K562 (cell line): Measurements from ENCODE around the gene PAX2. TPM values are rescaled to one million over a fixed set of nuclear protein-coding genes. Genes with fewer than 3 reads are reported as not detected.

ENCODE experiments used
- ATAC-seq: fragments of 200-7000 bp; cut with Tn5 transposase; 3 replicates; pipeline ENCODE4 v1.9.1; 2020; ENCODE audit warnings: moderate library complexity
- BruUV-seq: library from RNA; stranded (reverse); fragments of 400-500 nt; replicated peaks from 2 replicates; lab custom pipeline; 2021; lab: Mats Ljungman, UMichigan
- CTCF ChIA-PET: fragments of 300-600 bp; formaldehyde crosslinking; extraction: SDS; loops from one replicate; lab custom pipeline; 2021; ENCODE audit warnings: low intra/inter-chr PET ratio; lab: Yijun Ruan, JAX
- POLR2A ChIA-PET: fragments of 300-600, 350-650 bp; sonication (Branson Sonifier 250); formaldehyde crosslinking; extraction: SDS; loops from one replicate; lab custom pipeline; 2021; ENCODE audit warnings: antibody characterized with exemption, inconsistent platforms; lab: Yijun Ruan, JAX
- DNase-seq, 4 experiments: peaks; one replicate each; pipeline versions ENCODE4 v3.0.0 to v3.0.0-alpha.2; 2011 to 2018; ENCODE audit warnings: low spot score in 3 of 4, mixed read lengths in 3 of 4; ENCODE audit errors: extremely low read depth in 1 of 4
- FAIRE-seq: peaks from 2 replicates; lab custom pipeline; 2011; peaks lifted over from hg19 to GRCh38; lab: Jason Lieb, UNC
- H2AFZ ChIP-seq: 2 replicates; pipeline ENCODE4 v1.6.0; 2011; ENCODE audit warnings: low read depth, low read length, control low read depth, inconsistent platforms
- H3K27ac ChIP-seq: fragments of 200-600 bp; 3 replicates; pipeline ENCODE4 v1.8.0; 2011; ENCODE audit warnings: low read depth, mild to moderate bottlenecking, control low read depth, inconsistent platforms, low read length, moderate library complexity, mixed read lengths; ENCODE audit errors: extremely low read depth
- H3K27me3 ChIP-seq, 2 experiments: fragments of 300-600 bp in 1 of 2; 2 replicates in 1 of 2; 3 replicates in 1 of 2; pipeline versions ENCODE4 v1.6.0 to v1.8.0; 2011; ENCODE audit warnings: inconsistent platforms in 2 of 2, low read length in 2 of 2, mild to moderate bottlenecking in 1 of 2, mixed read lengths in 1 of 2, moderate library complexity in 1 of 2; ENCODE audit not compliant: control insufficient read depth in 2 of 2, insufficient read depth in 2 of 2
- H3K36me3 ChIP-seq: fragments of 300-600 bp; 3 replicates; pipeline ENCODE4 v1.8.0; 2011; ENCODE audit warnings: mild to moderate bottlenecking, low read length, inconsistent platforms; ENCODE audit not compliant: control insufficient read depth, insufficient read depth
- H3K4me1 ChIP-seq, 2 experiments: fragments of 200-600 bp in 1 of 2; replicated peaks in 1 of 2; 2 replicates in 1 of 2; 3 replicates in 1 of 2; pipeline versions ENCODE4 v1.5.1 to v1.8.0; 2011; ENCODE audit warnings: inconsistent platforms in 2 of 2, low read length in 2 of 2, mild to moderate bottlenecking in 1 of 2, mixed read lengths in 1 of 2, moderate library complexity in 1 of 2; ENCODE audit not compliant: control insufficient read depth in 2 of 2, insufficient read depth in 2 of 2
- H3K4me2 ChIP-seq: 2 replicates; pipeline ENCODE4 v1.6.1; 2011; ENCODE audit warnings: low read length, control low read depth, inconsistent platforms, mixed read lengths; ENCODE audit not compliant: insufficient read depth
- H3K4me3 ChIP-seq: fragments of 200-600 bp; sonication (generic), shearing (Covaris generic); 2 replicates; pipeline ENCODE4 v1.5.1; 2016; ENCODE audit warnings: control low read depth, inconsistent platforms
- H3K79me2 ChIP-seq: fragments of 200-600 bp; 3 replicates; pipeline ENCODE4 v1.8.0; 2011; ENCODE audit warnings: low read length, inconsistent platforms; ENCODE audit not compliant: control insufficient read depth, insufficient read depth
- H3K9ac ChIP-seq, 2 experiments: 2 replicates each; pipeline versions ENCODE4 v1.6.0 to v1.6.1; 2011; ENCODE audit warnings: low read depth in 2 of 2, low read length in 2 of 2, control low read depth in 1 of 2, inconsistent platforms in 1 of 2, mild to moderate bottlenecking in 1 of 2, mixed read lengths in 1 of 2; ENCODE audit not compliant: insufficient read depth in 1 of 2
- H3K9me1 ChIP-seq: one replicate; pipeline ENCODE4 v1.6.0; 2011; ENCODE audit warnings: inconsistent platforms, mild to moderate bottlenecking, low read length, moderate library complexity; ENCODE audit not compliant: control insufficient read depth, insufficient read depth
- H3K9me3 ChIP-seq: replicated peaks from 2 replicates; pipeline ENCODE4 v1.5.1; 2011; ENCODE audit warnings: low read depth, low read length, inconsistent platforms; ENCODE audit not compliant: control insufficient read depth, insufficient read depth
- H4K20me1 ChIP-seq: replicated peaks from 2 replicates; pipeline ENCODE4 v1.6.1; 2011; ENCODE audit warnings: low read length, inconsistent platforms, mixed read lengths; ENCODE audit not compliant: control insufficient read depth, insufficient read depth
- EP300 ChIP-seq: IDR thresholded peaks from 2 replicates; pipeline ENCODE4 v1.6.1; 2012; ENCODE audit warnings: low read length, improper control_type of control experiment
- FOXJ3 ChIP-seq: sonication (generic); formaldehyde crosslinking; IDR thresholded peaks from 2 replicates; pipeline ENCODE4 v1.4.0; 2020; ENCODE audit warnings: mild to moderate bottlenecking, missing genetic modification reagents
- KLF1 ChIP-seq: fragments of 450-650 bp; IDR thresholded peaks from 2 replicates; pipeline ENCODE4 v1.6.1; 2016; ENCODE audit warnings: missing genetic modification characterization, missing compliant biosample characterization
- KLF10 ChIP-seq: fragments of 250-450 bp; sonication (Bioruptor Pico); IDR thresholded peaks from 2 replicates; pipeline ENCODE4 v1.6.1; 2021; ENCODE audit warnings: matching md5 sums
- MCM2 ChIP-seq: fragments of 450-650 bp; IDR thresholded peaks from 2 replicates; pipeline ENCODE4 v1.6.1; 2017; ENCODE audit warnings: low read depth, mild to moderate bottlenecking
- MIER1 ChIP-seq: fragments of 450-650 bp; IDR thresholded peaks from 2 replicates; pipeline ENCODE4 v1.6.1; 2016; ENCODE audit warnings: antibody characterized with exemption, mild to moderate bottlenecking, low read depth
- MTF1 ChIP-seq: fragments of 250-450 bp; sonication (Bioruptor Pico); IDR thresholded peaks from 2 replicates; pipeline ENCODE4 v1.9.0; 2021; ENCODE audit warnings: moderate library complexity, mild to moderate bottlenecking, inconsistent platforms, borderline replicate concordance
- SP2 ChIP-seq: IDR thresholded peaks from 2 replicates; pipeline ENCODE4 v1.6.1; 2011; ENCODE audit warnings: mild to moderate bottlenecking, low read depth, low read length, moderate library complexity; ENCODE audit not compliant: poor library complexity, severe bottlenecking; ENCODE audit errors: extremely low read depth
- SRSF9 ChIP-seq: fragments of 200-400 bp; formaldehyde crosslinking; IDR thresholded peaks from 2 replicates; pipeline ENCODE4 v1.6.1; 2017; ENCODE audit warnings: low read depth, low read length, borderline replicate concordance
- ZMIZ1 ChIP-seq, 2 experiments: fragments of 150-350 bp in 1 of 2; IDR thresholded peaks; 2 replicates each; pipeline ENCODE4 v1.6.1; 2012 to 2016; ENCODE audit warnings: low read depth in 2 of 2, low read length in 2 of 2, mild to moderate bottlenecking in 1 of 2, moderate library complexity in 1 of 2
- ZNF324 ChIP-seq: fragments of 250-450 bp; sonication (Bioruptor Pico); IDR thresholded peaks from 2 replicates; pipeline ENCODE4 v1.4.0; 2020; ENCODE audit warnings: mild to moderate bottlenecking
- ZNF347 ChIP-seq: fragments of 450-650 bp; formaldehyde crosslinking; IDR thresholded peaks from 2 replicates; pipeline ENCODE4 v1.4.0; 2020; ENCODE audit warnings: low read depth, mild to moderate bottlenecking, moderate library complexity
- ZNF395 ChIP-seq: fragments of 200-800 bp; sonication (Bioruptor generic); IDR thresholded peaks from 2 replicates; pipeline ENCODE4 v1.6.1; 2017; ENCODE audit warnings: missing genetic modification characterization, missing compliant biosample characterization
- ZNF764 ChIP-seq: fragments of 250-450 bp; sonication (Bioruptor Pico); IDR thresholded peaks from 2 replicates; pipeline ENCODE4 v1.4.0; 2020; ENCODE audit warnings: low read depth, mild to moderate bottlenecking, moderate library complexity
- WGBS: fragments of 100-300 bp; shearing (Covaris generic); methylation state at CpG from one replicate; pipeline ENCODE4 v1.1.6; 2016; ENCODE audit warnings: low coverage, mixed read lengths; ENCODE audit not compliant: insufficient coverage; ENCODE audit errors: missing lambda C conversion rate; 5-methylcytosine and 5-hydroxymethylcytosine counted together
- in situ Hi-C: fragments of 300-500 bp; cut with MboI; formaldehyde crosslinking; loops from 4 replicates; pipeline ENCODE4 v1.15.0; 2018; ENCODE audit warnings: inconsistent platforms, mixed read lengths
- intact Hi-C: fragments of 100-400 bp; cut with micrococcal nuclease; formaldehyde crosslinking; loops from 2 replicates; pipeline ENCODE4 v1.14.2; 2022
- polyA plus RNA-seq, 8 experiments: library from polyadenylated mRNA; depleted of rRNA in 4 of 8; stranded (reverse) in 5 of 8; unstranded in 3 of 8; fragments of >200 nt; fragmentation: Nextera tagmentation in 2 of 8; fragmentation: Illumina TruSeq in 1 of 8; extraction: Ambion mirVana in 2 of 8; extraction: Trizol in 1 of 8; gene quantifications; 2 replicates each; pipeline versions ENCODE4 v1.2.1 to v1.2.3, GENCODE V29; 2011 to 2014; ENCODE audit warnings: inconsistent platforms in 1 of 8, missing spikeins in 1 of 8
- total RNA-seq, 7 experiments: library from RNA; depleted of rRNA in 6 of 7; stranded (reverse); fragments of >200 nt in 6 of 7; fragmentation: Illumina TruSeq in 2 of 7; extraction: Trizol in 2 of 7; gene quantifications; 2 replicates each; pipeline versions ENCODE4 v1.2.1 to v1.2.3, GENCODE V29; 2011 to 2021; ENCODE audit warnings: low replicate concordance in 1 of 7

The PAX2 gene
- total and polyA plus RNA-seq, 9 of the 15 experiments (the other 6 are each of a cell fraction or from before 2014, with no cell fraction given): not detected

DNA sequence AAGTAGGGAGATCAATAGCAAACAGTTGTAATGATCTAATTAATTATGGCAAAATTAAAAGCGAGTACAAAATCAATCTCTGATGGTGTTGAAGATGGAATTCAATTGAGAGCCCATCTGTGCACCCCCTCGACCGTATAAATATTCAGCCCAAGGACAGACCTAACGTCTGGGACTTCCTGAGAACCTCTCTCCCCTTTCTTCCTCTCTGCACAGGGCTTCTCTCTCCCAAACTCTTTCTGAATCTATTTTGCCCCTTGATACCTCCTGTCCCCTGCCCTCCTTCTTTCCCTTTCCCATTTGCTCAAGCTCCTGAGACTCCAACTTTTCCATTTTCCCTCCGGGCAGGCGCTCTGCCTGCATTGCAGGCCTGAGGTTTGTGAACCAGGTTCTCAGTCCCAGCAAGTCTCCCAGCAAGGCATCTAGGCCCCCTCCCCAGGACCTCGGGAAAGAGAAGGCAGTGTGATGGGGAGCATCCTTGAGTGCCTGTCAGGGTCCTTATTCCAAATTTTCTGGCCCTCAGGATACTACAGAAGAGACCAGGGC lies 8.5 kb upstream of the PAX2 start:
- Histone ChIP-seq H3K4me1 (peaks cover 0 to 12% of the 10 kb centered on the region in 2 experiments; a peak in 2 of 5 replicates), H3K9me3 (no peaks in the 10 kb centered on the region), H2AFZ (no peak overlapping the region), H3K27ac (no peak overlapping the region), H3K36me3 (no peaks in the 10 kb centered on the region), H4K20me1 (peaks cover 4% of the 10 kb centered on the region; the same call in 1 of the 2 replicates), H3K4me3 (no peak overlapping the region), H3K79me2 (no peaks in the 10 kb centered on the region), H3K4me2 (no peak overlapping the region), H3K9ac (no peak overlapping the region), H3K9me1 (no peaks in the 10 kb centered on the region), H3K27me3 (peaks cover 32 to 71% of the 10 kb centered on the region in 2 experiments; a peak in 4 of 5 replicates)
- DNase-seq: no peak
- CTCF ChIA-PET: interaction anchor here (0.7 kb wide), 1 partner anchor 175 kb away, joined by 3 read pairs; no protein-coding TSS in a partner anchor
- intact Hi-C loops: no loop called here
- POLR2A ChIA-PET: no interaction called here
- ATAC-seq: no peak
- TF ChIP-seq SRSF9: no peak
- no peak for TF ChIP-seq SP2
- no peak for TF ChIP-seq EP300
- TF ChIP-seq KLF1: no peak
- TF ChIP-seq ZNF324 (CRISPR knock-in tag): no peak
- no peak for TF ChIP-seq MCM2
- no peak for TF ChIP-seq ZNF395 (CRISPR knock-in tag)
- TF ChIP-seq ZMIZ1 (IDR thresholded peaks at IDR 0.05; ENCODE audit: low read depth in 2 of 2, low read length in 2 of 2): no peak
- no peak for TF ChIP-seq KLF10 (CRISPR knock-in tag)
- no peak for TF ChIP-seq FOXJ3 (CRISPR knock-in tag)
- no peak for TF ChIP-seq MIER1
- no peak for TF ChIP-seq ZNF764 (CRISPR knock-in tag)
- no peak for TF ChIP-seq MTF1 (CRISPR knock-in tag)
- no peak for TF ChIP-seq ZNF347
- BruUV-seq: no TSS peak
- no peak for FAIRE-seq
- in situ Hi-C loops: no loop called here
- 0% methylated on average over 4 of the region's 7 CpGs for whole genome bisulfite sequencing
